ENCODE results near the gene DYNLRB1. TPM values are rescaled to one million over a fixed set of nuclear protein-coding genes. Genes with fewer than 3 reads are reported as not detected.
"Not testable (repeated sequence)": the region's sequence is repeated elsewhere in the genome, so short reads cannot be mapped to it uniquely, and the experiment has no call there.

Gene DYNLRB1
- total RNA-seq, 1 donor from 2014 or later: 50.1 TPM

DNA sequence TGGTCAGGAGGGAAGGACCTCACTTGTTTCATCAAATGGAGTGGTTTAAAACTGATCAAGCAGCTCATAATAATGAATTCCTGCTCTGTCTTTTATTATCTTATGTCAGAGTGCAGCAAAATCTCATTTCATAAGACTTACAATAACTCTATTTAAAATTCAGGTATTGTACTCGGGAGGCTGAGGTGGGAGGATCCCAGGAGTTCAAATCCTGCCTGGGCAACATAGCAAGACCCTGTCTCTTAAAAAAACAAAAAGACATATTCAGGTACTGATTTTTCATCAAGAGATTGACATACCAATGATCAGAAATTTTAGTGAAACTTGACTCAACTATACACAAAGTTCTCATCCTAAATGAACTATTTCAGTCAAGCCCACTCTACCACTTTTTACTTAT is 5.6 kb upstream of the DYNLRB1 start:
- FAIRE-seq (no peak), DNase-seq (ENCODE audit: low spot score in 2 of 2) (no peak)

DNA sequence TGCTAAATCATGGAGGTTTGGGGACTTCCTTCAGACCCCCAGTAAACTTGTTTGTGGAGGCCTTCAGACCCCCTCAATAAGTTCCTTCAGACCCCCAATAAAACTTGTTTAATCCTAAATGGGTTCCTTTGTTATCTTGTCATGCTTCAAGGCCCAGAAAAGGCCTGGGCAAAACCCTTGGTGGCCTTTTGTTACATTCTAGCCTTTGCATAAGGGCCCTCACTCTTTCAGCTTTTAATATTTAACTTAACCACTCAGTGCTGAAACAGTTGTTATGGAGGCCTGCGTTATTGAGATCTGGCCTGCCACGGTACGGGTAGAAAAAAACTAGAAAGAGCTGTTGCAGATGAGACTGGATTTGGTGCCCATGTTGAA is 4.3 kb upstream of the DYNLRB1 start:
- no peak for FAIRE-seq

DNA sequence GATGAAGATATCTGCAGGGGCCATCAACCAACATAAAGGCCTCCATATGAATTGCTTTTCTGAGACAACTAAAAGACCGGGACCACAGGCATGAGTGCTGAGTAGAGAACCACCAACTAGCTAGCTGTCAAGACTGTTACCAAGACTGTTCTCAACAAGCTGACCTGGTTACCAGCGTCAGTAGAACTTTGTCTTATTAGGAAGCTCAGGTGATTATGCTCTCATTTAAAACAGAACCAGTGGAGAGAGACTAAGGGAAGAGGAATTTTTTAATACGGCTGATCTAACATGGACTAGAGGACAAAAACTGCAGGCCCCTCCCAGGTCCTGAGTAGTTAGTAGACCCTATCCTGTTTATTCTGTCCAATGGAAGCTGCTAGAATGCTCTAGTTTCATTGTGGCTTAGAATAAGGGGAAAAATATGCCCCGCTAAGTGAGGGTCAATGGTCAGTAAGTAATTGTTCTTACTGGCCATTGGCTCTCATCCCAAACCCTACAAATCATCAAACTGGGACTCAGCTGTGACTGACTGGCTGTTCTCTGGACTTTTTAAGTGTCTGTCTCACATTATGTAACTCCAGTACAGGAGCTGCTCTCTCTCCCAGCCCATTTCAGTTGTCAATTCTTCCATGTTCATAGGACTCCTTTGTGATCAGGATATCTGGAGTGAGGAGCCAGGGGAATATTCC is 3.8 kb upstream of the DYNLRB1 start:
- no peak for DNase-seq (ENCODE audit: low spot score in 2 of 2)
- no peak for FAIRE-seq

More for the DNA sequence above, 4.3 kb upstream of the DYNLRB1 start:
- no peak for DNase-seq (ENCODE audit: low spot score in 2 of 2)

DNA sequence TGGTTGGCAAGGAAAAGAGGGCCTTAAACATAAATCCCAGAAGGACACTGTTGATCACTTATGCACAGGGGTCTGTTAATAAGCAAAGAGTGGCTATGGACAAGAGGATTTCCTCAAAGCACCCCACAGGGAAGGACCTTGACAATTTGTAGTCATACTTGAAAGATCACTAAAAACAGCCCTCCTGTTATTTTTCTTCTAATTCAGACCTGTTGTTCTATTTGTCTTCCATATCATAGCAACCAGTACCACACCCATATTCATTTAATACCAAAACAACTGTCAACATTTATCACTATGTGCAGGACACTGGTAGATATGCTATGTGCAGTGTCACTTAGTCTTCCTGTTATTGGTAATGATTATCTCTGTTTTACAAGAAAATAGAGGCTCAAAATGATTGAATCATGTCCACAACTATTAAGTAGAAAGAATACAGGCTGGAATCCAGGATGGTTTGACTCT is 3.2 kb upstream of the DYNLRB1 start:
- FAIRE-seq (no peak), DNase-seq (ENCODE audit: low spot score in 2 of 2) (no peak)

DNA sequence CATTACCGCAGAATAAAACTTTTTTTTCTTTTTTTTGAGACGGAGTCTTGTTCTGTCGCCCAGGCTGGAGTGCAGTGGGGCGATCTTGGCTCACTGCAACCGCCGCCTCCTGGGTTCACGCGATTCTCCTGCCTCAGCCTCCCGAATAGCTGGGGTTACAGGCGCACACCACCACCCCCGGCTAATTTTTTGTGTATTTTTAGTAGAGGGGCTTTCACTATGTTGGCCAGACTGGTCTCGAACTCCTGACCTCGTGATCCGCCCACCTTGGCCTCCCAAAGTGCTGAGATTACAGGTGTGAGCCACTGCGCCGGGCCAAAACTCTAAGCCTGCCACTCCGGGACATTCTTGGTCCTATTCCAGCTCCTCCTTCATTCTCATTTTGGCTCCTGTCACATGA is 2.2 kb upstream of the DYNLRB1 start:
- not testable (repeated sequence) for DNase-seq (ENCODE audit: low spot score in 2 of 2); FAIRE-seq

DNA sequence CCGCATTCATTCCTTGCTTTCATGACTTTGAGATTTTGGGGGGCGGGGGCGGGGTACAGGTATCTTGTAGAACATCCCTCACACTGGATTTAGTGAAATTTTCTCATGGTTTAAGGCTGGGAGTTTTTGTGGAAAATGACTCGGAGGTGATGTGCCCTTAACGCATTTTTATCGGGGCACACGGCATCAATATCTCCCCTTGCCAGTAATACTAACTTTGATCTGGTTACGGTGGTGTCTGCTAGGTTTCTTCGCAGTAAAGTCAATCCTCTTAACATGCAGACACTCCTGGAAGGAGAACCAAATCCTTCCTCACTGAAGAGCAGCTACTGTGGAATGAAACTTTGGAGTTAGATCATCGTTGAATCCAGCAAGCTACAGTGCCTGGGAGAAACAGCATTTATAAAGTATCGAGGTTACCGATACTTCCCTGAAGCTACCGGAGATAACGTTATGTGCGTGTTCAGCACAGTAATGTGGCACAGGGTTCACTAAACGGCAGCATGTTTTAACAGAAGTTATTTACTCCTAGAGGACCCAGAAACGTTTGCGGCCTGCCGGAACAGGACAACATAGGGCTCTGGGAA is 1.2 kb upstream of the DYNLRB1 start:
- no peak for DNase-seq (ENCODE audit: low spot score in 2 of 2)
- FAIRE-seq: no peak

DNA sequence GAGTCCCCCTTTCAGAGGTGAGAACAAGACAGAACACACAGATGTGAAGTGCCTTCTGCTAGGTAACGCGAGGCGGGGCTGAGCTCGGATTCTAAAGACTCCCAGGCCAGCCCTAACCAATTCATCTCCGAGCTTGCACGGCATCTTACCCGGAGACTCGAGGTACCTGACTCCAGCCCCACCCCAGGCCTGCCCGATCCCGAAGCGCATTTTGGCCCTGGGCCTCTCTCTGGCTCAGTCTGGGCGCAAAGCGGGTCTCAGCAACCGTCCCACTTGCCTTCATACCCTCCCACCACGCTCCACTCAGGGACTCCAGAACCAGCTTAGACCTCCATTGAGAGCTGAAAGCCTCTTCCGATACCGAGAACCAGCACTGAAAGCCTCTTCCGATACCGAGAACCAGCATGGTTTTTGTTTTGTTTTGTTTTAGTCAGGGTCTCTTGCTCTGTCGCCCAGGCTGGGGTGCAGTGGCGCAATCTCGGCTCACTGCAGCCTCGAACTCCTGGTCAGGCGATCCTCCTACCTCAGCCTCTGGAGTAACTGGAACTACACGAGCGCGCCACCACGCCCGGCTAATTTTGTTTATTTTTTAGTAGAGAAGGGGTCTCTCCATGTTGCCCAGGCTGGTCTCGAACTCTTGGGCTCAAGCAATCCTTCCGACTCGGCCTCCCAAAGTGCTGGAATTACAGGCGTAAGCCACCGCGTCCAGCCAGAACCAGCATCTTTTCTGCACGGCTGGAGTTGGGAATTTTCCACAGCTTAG is 557 bp upstream of the DYNLRB1 start:
- DNase-seq (ENCODE audit: low spot score in 2 of 2): peak in 1 of 2 donors; percentile 35
- FAIRE-seq: no peak

DNA sequence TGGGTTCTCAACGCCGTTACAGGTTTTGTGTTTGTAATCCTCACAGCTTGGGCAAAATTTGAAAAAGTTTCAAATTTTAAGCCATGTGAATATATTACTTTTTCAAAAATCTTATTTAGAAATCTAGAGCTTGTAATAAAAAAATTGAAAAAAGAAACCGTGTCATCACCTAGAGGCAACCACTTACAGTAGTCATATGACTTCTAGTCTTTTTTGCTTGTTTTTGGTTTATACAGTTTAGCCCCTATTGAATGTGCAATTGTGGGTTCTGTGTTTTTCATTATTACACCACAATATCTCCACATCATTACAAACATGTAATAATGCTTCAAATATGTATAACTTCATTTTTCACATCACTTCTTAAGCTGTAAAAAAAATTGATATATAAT is 888 bp downstream of the DYNLRB1 start:
- no peak for DNase-seq (ENCODE audit: low spot score in 2 of 2)
- FAIRE-seq: peak; percentile 37

DNA sequence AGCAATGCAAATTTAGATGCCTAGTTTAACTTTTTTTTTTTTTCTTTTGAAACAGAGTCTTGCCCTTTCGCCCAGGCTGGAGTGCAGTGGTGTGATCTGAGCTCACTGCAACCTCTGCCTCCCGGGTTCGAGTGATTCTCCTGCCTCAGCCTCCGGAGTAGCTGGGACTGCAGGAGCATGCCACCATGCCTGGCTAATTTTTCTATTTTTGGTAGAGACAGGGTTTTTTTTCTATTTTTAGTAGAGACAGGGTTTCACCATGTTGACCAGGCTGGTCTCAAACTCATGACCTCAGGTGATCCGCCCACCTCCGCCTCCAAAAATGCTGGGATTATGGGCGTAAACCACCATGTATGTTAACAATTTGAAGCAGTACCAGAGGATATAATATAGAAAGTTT is 2.6 kb downstream of the DYNLRB1 start:
- not testable (repeated sequence) for DNase-seq (ENCODE audit: low spot score in 2 of 2); FAIRE-seq

DNA sequence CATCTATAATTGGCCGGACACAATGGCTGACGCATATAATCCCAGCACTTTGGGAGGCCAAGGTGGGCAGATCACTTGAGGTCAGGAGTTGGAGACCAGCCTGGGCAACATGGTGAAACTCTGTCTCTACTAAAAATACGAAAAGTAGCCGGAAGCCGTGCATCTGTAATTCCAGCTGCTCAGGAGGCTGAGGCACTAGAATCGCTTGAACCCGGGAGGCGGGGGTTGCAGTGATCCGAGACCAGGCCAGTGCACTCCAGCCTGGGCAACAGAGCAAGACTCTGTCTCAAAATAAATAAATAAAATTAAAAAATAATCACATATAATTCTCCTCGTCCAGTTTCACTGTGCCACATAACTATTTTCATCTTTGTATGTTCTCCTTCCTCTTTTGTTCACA is 3.6 kb downstream of the DYNLRB1 start:
- DNase-seq (ENCODE audit: low spot score in 2 of 2); FAIRE-seq: not testable (repeated sequence)

DNA sequence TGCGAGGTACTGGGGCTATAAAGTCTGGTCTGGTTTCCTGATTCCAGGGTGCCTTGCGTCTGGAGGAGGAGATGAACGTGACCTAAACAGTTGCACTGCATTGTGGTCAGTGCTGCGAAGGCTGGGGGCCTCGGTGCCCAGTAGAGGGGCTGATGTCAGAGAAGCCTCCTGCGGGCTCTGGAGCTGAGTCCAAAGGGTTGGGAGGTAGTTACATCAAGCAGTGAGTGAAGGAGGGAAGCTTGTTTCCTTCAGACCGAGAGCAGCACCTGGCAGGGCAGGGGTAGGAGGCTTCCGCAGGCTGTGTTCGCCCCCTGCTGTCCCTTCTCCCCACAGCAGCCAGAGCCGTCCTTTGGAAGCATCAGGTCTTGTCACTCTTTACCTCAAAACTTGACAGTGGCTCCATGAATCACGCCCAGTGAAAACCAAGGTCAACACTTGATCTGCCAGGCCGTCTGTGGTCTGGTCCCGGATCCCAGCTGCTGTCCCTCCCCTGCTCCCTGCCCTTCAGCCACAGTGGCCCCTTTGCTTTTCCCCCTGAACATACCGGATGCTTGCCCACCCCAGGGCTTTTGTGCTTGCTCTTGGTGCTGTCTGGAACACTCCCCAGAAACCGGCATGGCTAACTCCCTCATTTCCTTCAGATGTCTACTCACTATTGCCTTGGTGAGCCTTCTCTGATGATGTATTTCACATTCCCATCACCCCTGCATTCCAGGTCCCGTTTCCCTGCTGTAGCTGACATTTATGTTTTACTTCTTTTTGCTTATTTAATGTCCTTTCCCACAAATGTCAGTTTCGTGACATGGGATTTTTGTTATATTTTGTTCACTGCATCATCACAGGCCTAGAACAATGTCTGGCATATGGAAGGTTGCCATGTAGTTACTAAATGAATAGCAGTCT is 7.0 kb downstream of the DYNLRB1 start:
- FAIRE-seq (no peak), DNase-seq (ENCODE audit: low spot score in 2 of 2) (no peak)

DNA sequence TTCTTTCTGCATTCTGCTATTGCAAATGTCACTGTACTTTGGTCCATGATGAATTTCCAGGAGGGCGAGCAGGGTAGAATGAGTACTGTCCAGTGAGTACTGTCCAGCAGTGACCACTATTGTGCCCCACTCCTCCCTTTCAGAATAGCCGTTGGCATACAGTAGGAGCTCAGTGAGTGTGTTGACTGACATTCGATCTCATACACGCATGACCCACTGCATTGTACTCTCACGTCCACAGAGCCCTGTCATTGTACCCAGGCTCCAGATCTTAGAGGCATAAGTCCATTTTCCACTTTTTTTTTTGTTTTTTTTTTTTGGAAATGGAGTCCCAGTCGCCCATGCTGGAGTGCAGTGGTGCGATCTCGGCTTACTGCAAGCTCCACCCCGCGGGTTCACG is 8.2 kb downstream of the DYNLRB1 start:
- DNase-seq (ENCODE audit: low spot score in 2 of 2) (no peak), FAIRE-seq (no peak)

DNA sequence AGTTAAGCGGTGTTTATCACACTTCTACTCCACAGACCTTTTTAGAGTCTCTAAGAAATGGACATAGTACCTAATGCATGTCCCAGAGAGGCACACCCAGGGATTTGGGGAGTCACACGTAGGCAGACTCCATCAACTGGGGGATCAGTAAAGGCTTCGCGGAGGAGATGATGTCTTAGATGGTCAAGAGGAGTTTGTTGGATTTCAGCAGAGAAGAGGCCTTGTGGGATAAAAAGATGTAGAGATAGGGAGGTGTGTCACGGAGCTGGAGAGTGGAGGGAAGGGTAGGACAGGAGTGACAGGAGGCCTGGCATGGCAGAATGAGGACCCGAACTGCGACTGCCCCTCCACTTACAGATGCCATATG is 9.1 kb downstream of the DYNLRB1 start:
- FAIRE-seq (no peak), DNase-seq (ENCODE audit: low spot score in 2 of 2) (no peak)

DNA sequence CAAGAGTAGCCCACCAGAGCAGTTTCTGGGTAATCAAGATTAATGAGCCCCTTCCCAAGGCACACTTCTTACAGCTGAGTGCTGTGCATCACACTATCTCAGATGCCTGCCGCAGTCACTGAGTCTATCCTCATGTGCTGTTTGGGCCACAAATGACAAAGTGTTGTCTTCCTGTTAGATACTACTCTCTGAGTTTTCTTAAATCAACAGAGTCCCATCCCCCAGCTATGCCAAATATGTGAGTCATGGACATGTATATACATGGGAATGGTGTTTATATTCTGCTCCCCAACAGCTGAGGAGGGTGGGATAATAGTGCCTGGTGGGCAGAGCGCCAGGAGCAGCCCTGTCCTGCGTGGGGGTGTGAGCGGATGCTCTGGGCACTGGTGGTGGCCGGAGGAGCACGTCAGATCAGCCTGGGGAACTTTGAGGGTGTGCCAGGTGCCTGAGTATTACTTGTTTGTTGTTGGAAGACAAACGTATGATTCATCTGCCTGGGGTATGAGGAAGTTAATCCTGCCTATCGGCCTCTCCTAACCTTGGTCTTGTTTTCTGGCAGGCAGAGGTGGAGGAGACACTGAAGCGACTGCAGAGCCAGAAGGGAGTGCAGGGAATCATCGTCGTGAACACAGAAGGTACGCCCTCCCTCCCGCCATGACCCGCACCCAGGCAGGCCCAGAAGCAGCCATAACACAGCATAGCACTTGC is 9.6 kb downstream of the DYNLRB1 start:
- DNase-seq (ENCODE audit: low spot score in 2 of 2) (peak in 1 of 2 donors; percentile 58), FAIRE-seq (no peak)

DNA sequence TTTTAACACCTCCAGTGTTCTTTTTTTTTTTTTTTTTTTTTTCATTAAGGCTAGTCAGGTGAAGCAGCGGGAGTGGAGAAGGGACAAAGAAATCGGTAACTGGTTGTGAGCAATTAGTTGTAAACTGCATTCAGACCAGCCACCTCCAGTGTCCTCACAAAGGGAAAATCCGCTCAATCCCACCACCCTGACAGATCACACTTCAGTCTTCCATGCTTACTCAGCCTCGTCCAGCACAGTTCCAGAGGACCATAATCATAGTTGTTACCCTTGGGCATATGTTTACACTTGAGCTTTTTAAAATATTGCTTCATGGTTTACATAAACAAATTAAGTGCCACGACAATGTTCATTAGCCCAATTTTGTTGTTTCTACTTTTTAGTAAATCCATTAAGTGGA is 10.2 kb downstream of the DYNLRB1 start:
- DNase-seq (ENCODE audit: low spot score in 2 of 2) (no peak), FAIRE-seq (no peak)

DNA sequence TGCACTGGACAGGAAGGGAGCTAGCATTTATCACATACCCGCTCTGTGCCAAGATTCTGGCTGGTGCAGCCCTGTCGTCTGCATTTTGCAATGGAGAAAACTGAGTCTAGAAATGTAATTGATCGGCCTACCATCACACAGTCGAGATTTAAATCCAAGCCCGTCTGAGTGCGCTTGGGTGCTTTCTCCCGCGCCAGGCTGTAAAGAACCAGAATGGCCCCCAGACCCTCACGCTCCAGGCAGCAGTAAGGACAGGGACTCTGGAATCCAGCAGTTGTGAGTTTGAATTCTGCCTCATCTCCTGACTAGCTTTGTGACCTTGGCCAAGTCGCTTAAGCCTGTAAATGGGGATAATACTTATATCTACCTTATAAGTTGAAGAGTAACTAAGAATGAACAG is 10.8 kb downstream of the DYNLRB1 start:
- no peak for DNase-seq (ENCODE audit: low spot score in 2 of 2)
- FAIRE-seq: no peak

DNA sequence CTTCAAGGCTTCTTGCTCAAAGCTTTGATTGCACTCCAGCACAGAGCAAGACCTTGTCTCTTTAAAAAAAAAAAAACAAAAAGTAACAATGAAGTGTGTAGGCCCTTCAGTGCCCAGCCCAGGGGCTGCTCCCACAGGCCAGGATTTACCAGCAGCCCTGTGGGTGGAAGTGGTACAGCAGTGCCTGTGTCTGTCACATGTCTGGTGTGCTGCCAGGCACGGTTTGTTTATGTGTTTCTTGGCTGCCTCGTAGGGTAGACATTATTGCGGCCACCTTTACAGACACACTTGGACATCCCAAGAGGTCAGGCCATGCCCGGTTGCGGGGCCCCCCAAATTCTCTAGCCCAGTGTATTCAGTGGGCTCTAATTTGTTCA is 12.7 kb downstream of the DYNLRB1 start:
- FAIRE-seq (no peak), DNase-seq (ENCODE audit: low spot score in 2 of 2) (no peak)

DNA sequence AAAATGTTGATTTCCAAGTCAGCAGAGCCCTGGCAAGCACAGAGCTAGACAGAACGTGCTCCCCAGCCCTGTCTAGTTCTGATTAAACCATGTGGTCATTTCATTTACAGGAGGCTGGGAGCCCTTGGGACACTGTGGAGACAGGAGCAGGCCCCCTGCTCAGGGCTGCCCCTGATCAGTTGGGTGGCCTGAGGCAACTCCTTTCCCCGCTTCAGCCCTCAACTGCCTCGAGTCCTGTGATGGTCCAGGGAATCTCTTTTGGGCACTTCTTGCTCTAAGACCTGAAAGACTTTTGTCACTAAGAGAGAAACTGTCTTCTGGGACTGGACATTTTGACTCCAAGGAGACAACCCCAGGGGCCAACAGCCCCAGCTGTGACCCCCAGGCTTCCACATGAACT is 13.5 kb downstream of the DYNLRB1 start:
- no peak for DNase-seq (ENCODE audit: low spot score in 2 of 2)
- FAIRE-seq: no peak

DNA sequence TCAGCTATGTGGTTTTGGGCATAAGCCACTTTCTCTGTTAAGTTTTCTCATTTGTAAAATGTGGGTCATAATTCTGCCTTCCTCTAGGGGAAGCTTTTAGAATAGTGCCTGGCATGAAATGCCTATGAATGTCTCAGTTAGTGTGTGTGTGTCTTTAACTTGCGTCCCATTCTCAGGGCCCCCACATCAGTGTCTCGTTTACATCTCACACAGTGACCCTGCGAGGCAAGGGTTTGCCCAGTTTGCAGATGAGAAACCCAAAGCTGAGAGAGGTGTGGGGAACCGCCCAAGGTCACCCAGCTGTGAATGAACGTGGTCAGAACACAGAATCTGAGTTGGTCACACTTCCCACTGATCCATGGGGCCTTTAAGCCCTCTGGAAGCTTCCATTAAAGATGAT is 14.1 kb downstream of the DYNLRB1 start:
- DNase-seq (ENCODE audit: low spot score in 2 of 2): no peak
- FAIRE-seq: no peak

DNA sequence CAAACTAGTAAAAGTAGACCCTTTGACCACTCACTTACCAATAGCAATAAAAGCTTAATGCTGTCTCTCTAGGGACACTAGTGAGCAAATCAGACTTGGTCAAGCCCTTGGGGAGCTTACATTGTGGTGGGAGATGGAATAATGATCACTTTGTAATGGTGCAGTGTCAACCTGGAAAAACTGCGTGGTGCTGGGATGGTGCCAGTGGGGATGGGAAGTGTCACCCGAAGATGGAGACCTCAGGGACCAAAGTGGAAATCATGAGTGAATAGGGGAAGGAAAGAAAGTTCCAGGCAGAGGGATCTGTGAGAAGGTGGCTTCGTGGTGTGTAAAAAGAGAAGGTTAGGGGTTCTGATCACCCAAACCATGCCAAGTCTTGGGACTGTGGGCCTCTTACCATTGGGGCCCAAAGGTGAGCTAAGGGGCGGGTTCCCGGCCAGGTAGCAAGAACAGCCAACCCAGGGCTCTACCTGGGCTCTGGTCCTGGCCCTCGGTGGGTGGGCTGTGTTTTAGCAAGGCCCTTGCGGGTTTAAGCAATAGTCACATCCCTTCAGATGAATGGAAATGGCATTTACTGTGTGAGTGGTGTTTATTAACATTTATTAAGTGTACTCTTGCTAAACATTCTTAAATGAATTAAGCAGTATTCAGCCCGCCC is 15.5 kb downstream of the DYNLRB1 start:
- DNase-seq (ENCODE audit: low spot score in 2 of 2): no peak
- FAIRE-seq: no peak
